AG04450 (cell line): ENCODE measurements around the gene UCP2. TPM values are rescaled to one million over a fixed set of nuclear protein-coding genes. Genes with fewer than 3 reads are reported as not detected.

Source experiments
- CTCF ChIA-PET: fragments of 300-600, 350-600 bp; formaldehyde crosslinking; extraction: SDS; loops from one replicate; lab custom pipeline; 2022; ENCODE audit warnings: antibody characterized with exemption, inconsistent platforms; lab: Charles Lee
- POLR2A ChIA-PET: fragments of 350-600 bp; formaldehyde crosslinking; extraction: SDS; loops from one replicate; lab custom pipeline; 2021; ENCODE audit warnings: antibody characterized with exemption, inconsistent platforms; lab: Yijun Ruan, JAX
- DNase-seq: peaks from one replicate; pipeline ENCODE4 v3.0.0-alpha.2; 2011; ENCODE audit warnings: low read depth, low spot score
- H3K27ac ChIP-seq: one replicate; pipeline ENCODE4 v1.5.1; 2012; ENCODE audit warnings: low read depth, low read length, control low read depth
- H3K27me3 ChIP-seq: one replicate; pipeline ENCODE4 v1.6.0; 2012; ENCODE audit warnings: low read length; ENCODE audit not compliant: control insufficient read depth, insufficient read depth
- H3K4me3 ChIP-seq: 2 replicates; pipeline ENCODE4 v1.5.1; 2011; ENCODE audit warnings: mild to moderate bottlenecking, low read depth, low read length, control low read depth
- H3K9me3 ChIP-seq: 2 replicates; pipeline ENCODE4 v1.5.1; 2012; ENCODE audit warnings: low read length; ENCODE audit not compliant: control insufficient read depth, insufficient read depth
- polyA minus RNA-seq: library from RNA; depleted of rRNA, polyadenylated mRNA; stranded (reverse); fragments of >200 nt; gene quantifications from 2 replicates; pipeline ENCODE4 v1.2.3, GENCODE V29; 2011; rRNA and poly(A)+ RNA removed
- polyA plus RNA-seq: library from polyadenylated mRNA; depleted of rRNA; stranded (reverse); fragments of >200 nt; gene quantifications from 2 replicates; pipeline ENCODE4 v1.2.3, GENCODE V29; 2011; rRNA removed
- TF ChIP-seq, protein P1 (sequence below): IDR thresholded peaks from 2 replicates; pipeline ENCODE4 v1.5.1; 2011; ENCODE audit warnings: low read depth, low read length, control low read depth, inconsistent platforms

UCP2 gene
- 4.7 and 5.9 TPM in 2 replicates for polyA plus RNA-seq
- polyA minus RNA-seq: 9.8 and 19.1 TPM in 2 replicates

DNA sequence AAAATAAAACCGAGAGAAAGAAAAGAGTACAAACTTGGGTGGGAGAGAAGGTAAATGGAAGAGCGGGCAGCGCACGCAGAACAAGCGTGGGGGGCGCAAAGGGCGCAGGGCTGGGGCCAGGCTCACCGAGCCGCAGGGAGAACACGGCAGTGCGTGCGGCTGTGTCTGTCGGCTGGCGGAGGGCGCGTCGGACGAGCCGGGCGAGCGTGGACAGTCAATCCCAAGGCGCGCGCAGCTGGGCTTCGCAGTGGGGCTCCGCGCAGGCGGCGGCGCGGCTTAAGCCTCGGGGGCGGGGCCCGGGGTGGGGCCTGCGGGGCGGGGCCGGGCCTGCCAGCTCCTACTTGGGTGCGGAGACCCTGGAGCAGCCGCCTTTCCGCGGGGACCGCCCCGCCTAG lies at the start of gene UCP2:
Gene UCP2 (minus strand): TSS at position 249 of the 395 bp plus-strand sequence. CDS start 4,465 bp downstream, outside the sequence.
- H3K4me3 ChIP-seq: peak within 1 kb of the TSS; percentile 82
- peak; percentile 26 for DNase-seq
- ChIA-PET CTCF (interaction anchor here (1.1 kb wide), 1 partner anchor 19 kb away, joined by 4 read pairs; no protein-coding TSS in a partner anchor), POLR2A (interaction anchor here (0.6 to 0.9 kb wide), 3 partner anchors 114 to 265 kb away, joined by 3 to 5 read pairs (median 3); no protein-coding TSS in a partner anchor)
- no peaks in the 10 kb centered on the region for H3K27me3 ChIP-seq
- TF ChIP-seq, protein P1, sequence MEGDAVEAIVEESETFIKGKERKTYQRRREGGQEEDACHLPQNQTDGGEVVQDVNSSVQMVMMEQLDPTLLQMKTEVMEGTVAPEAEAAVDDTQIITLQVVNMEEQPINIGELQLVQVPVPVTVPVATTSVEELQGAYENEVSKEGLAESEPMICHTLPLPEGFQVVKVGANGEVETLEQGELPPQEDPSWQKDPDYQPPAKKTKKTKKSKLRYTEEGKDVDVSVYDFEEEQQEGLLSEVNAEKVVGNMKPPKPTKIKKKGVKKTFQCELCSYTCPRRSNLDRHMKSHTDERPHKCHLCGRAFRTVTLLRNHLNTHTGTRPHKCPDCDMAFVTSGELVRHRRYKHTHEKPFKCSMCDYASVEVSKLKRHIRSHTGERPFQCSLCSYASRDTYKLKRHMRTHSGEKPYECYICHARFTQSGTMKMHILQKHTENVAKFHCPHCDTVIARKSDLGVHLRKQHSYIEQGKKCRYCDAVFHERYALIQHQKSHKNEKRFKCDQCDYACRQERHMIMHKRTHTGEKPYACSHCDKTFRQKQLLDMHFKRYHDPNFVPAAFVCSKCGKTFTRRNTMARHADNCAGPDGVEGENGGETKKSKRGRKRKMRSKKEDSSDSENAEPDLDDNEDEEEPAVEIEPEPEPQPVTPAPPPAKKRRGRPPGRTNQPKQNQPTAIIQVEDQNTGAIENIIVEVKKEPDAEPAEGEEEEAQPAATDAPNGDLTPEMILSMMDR: no peak
- H3K9me3 ChIP-seq: no peaks in the 10 kb centered on the region
- peak within 1 kb of the TSS; percentile 83 for H3K27ac ChIP-seq

DNA sequence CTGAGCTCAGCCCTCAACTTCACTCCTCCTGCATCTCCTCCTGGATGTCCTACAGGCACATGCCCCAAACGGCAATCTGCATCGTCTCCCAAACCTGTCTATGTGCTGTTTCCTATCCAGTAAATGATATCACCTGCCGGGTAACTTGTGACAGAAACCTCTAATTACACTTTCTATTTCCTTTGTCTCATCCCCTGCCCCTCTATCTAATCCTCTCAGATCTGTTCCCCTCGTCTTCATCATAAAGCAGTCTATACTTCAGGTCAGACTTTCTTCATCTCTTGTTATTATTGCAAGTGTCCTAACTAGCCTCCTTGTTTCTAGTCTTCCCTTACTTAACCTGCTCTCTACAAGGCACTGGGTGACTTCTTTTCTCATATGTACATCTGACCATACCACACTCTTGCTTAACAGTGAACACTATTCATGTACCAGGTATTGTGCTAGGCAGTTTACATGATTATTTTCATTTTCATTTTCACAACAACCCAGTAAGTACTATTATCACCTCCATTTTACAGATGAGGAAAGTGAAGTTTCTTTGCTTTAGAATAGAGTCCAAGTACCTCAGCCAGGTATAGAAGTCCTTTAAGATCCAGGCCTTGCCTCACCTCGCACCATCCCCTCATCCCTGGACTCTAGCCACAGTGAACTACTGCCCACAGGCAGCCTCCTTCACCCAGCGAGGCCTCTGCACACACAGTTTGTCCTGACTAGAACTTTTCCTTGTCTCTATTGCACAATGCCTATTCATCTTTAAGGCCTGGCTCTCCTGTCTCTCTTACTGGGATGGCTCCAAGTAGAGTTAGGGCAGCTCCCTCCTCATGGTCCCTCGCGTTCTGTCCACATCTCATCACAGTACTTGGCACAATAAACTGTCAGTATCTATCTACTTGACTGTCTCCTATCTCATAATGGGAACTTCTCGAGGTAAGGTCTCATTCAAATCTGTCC lies 48.4 kb upstream of the UCP2 start:
- TF ChIP-seq, protein P1: no peak
- POLR2A ChIA-PET: no interaction called here

DNA sequence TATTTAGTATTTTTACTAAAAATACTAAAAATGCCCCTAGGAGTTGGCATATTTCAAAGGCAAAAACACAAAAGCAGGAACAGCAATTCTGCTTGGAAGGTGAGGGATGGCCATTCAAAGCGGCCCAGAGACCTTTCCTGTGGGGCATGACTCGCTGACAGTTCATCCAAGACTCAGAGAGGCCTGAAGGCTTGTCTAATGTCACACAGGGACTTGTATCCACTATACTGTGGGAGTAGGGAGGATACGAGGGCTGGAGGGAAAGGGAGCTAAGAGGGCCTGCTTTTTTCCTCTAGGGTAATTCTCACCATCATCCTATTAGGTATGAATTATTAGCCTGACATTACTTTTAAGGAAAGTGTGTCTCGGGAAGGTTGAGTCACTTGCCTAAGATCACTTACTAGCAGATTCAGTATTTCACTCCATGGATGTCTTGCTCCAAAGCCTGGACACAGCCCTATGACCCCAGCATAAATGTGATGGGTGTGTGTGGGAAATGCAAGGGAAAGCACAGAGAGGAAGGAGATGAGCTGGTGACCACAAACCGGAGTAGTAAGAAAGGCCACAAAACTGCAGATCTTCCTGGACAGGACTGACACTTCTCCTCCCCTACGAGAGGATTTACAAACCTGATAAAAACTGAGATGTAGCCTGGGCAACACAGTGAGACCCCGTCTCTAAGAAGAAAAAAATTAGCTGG lies 43.0 kb upstream of the UCP2 start:
- H3K9me3 ChIP-seq: no peaks in the 10 kb centered on the region
- no peak for DNase-seq
- no peaks in the 10 kb centered on the region for H3K27me3 ChIP-seq
- no peak overlapping the region for H3K4me3 ChIP-seq
- TF ChIP-seq, protein P1: no peak
- CTCF ChIA-PET: interaction anchor here (0.5 kb wide), 1 partner anchor 425 kb away, joined by 3 read pairs; no protein-coding TSS in a partner anchor
- H3K27ac ChIP-seq: peak overlapping the region; percentile 54
- POLR2A ChIA-PET: no interaction called here

More for the DNA sequence above, 48.4 kb upstream of the UCP2 start:
- no peak for DNase-seq
- no peaks in the 10 kb centered on the region for H3K9me3 ChIP-seq
- no peak overlapping the region for H3K4me3 ChIP-seq
- CTCF ChIA-PET: no interaction called here
- no peak overlapping the region for H3K27ac ChIP-seq
- no peaks in the 10 kb centered on the region for H3K27me3 ChIP-seq

- TF ChIP-seq, protein P1: no peak
- Histone ChIP-seq H3K9me3 (no peaks in the 10 kb centered on the region), H3K4me3 (no peak overlapping the region), H3K27me3 (no peaks in the 10 kb centered on the region), H3K27ac (no peak overlapping the region)
- POLR2A ChIA-PET: no interaction called here
- DNase-seq: peak; percentile 59
- CTCF ChIA-PET: no interaction called here
Observed at GRCh38 chr11:74024261-74025029, 41.8 kb upstream of the UCP2 start.
